Measurements from ENCODE around the gene FERMT2. TPM values are rescaled to one million over a fixed set of nuclear protein-coding genes. Genes with fewer than 3 reads are reported as not detected.

The FERMT2 gene
- total and polyA plus RNA-seq, 2 experiments from 2014 or later: 108 to 148 TPM

DNA sequence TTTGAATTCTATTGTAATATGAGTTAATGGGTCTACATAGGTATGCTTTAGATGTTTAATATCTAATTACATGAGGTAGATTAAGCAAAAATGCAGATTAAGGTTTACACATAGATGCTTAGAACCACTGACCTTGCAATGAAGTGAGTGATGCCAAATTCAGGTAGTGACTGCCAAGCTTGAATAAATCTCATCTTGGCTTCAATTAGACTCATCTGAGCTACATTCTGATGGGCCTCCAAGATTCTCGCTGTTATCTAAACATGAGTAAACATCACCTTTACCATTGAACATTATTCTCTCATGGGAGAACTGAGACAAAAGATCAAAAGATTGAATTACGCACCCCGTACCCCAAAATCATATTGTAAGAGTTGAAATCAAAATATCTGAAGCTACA is 90.6 kb downstream of the FERMT2 start:
- H3K36me3 Mint-ChIP-seq (ENCODE audit: low read depth): peaks cover 65% of the 10 kb centered on the region
- no peaks in the 10 kb centered on the region for H4K20me1 ChIP-seq (replicated peaks; ENCODE audit: insufficient read depth)
- H3K27me3 ChIP-seq (ENCODE audit: insufficient read depth): no peaks in the 10 kb centered on the region
- no peaks in the 10 kb centered on the region for H3K9me3 Mint-ChIP-seq
- H3K36me3 ChIP-seq (ENCODE audit: insufficient read depth): peaks cover 19% of the 10 kb centered on the region; the same call in 1 of the 2 replicates
- no peaks in the 10 kb centered on the region for H3F3A ChIP-seq (replicated peaks; ENCODE audit: low read depth)
- H3K4me2 ChIP-seq: no peak overlapping the region
- no peak overlapping the region for H3K27ac Mint-ChIP-seq
- H3K27ac ChIP-seq (ENCODE audit: low read depth): no peak overlapping the region
- ATAC-seq (no peak), DNase-seq (ENCODE audit: low spot score) (no peak)
- H3K4me3 Mint-ChIP-seq: no peak overlapping the region
- H3K4me1 Mint-ChIP-seq: peaks cover 5% of the 10 kb centered on the region; the same call in 2 of the 3 replicates
- H3K4me1 ChIP-seq (ENCODE audit: insufficient read depth): peaks cover 11% of the 10 kb centered on the region; the same call in 1 of the 2 replicates
- H3K27me3 Mint-ChIP-seq (ENCODE audit: insufficient read depth, low read depth, poor library complexity): no peaks in the 10 kb centered on the region
- no peak overlapping the region for H3K4me3 ChIP-seq
- no peak overlapping the region for H2AFZ ChIP-seq
- H3K9me2 ChIP-seq (ENCODE audit: insufficient read depth): no peaks in the 10 kb centered on the region
- no peak for TF ChIP-seq ZNF331 (CRISPR knock-in tag; IDR thresholded peaks at IDR 0.05; ENCODE audit: low read depth)
- no peak for TF ChIP-seq ZNF114 (CRISPR knock-in tag; IDR thresholded peaks at IDR 0.05)
- TF ChIP-seq NANOG (IDR thresholded peaks at IDR 0.05; ENCODE audit: borderline replicate concordance): no peak
- TF ChIP-seq, protein P1, sequence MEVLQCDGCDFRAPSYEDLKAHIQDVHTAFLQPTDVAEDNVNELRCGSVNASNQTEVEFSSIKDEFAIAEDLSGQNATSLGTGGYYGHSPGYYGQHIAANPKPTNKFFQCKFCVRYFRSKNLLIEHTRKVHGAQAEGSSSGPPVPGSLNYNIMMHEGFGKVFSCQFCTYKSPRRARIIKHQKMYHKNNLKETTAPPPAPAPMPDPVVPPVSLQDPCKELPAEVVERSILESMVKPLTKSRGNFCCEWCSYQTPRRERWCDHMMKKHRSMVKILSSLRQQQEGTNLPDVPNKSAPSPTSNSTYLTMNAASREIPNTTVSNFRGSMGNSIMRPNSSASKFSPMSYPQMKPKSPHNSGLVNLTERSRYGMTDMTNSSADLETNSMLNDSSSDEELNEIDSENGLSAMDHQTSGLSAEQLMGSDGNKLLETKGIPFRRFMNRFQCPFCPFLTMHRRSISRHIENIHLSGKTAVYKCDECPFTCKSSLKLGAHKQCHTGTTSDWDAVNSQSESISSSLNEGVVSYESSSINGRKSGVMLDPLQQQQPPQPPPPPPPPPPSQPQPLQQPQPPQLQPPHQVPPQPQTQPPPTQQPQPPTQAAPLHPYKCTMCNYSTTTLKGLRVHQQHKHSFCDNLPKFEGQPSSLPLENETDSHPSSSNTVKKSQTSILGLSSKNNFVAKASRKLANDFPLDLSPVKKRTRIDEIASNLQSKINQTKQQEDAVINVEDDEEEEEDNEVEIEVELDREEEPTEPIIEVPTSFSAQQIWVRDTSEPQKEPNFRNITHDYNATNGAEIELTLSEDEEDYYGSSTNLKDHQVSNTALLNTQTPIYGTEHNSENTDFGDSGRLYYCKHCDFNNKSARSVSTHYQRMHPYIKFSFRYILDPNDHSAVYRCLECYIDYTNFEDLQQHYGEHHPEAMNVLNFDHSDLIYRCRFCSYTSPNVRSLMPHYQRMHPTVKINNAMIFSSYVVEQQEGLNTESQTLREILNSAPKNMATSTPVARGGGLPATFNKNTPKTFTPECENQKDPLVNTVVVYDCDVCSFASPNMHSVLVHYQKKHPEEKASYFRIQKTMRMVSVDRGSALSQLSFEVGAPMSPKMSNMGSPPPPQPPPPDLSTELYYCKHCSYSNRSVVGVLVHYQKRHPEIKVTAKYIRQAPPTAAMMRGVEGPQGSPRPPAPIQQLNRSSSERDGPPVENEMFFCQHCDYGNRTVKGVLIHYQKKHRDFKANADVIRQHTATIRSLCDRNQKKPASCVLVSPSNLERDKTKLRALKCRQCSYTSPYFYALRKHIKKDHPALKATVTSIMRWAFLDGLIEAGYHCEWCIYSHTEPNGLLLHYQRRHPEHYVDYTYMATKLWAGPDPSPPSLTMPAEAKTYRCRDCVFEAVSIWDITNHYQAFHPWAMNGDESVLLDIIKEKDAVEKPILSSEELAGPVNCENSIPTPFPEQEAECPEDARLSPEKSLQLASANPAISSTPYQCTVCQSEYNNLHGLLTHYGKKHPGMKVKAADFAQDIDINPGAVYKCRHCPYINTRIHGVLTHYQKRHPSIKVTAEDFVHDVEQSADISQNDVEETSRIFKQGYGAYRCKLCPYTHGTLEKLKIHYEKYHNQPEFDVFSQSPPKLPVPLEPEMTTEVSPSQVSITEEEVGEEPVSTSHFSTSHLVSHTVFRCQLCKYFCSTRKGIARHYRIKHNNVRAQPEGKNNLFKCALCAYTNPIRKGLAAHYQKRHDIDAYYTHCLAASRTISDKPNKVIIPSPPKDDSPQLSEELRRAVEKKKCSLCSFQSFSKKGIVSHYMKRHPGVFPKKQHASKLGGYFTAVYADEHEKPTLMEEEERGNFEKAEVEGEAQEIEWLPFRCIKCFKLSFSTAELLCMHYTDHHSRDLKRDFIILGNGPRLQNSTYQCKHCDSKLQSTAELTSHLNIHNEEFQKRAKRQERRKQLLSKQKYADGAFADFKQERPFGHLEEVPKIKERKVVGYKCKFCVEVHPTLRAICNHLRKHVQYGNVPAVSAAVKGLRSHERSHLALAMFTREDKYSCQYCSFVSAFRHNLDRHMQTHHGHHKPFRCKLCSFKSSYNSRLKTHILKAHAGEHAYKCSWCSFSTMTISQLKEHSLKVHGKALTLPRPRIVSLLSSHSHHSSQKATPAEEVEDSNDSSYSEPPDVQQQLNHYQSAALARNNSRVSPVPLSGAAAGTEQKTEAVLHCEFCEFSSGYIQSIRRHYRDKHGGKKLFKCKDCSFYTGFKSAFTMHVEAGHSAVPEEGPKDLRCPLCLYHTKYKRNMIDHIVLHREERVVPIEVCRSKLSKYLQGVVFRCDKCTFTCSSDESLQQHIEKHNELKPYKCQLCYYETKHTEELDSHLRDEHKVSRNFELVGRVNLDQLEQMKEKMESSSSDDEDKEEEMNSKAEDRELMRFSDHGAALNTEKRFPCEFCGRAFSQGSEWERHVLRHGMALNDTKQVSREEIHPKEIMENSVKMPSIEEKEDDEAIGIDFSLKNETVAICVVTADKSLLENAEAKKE (CRISPR knock-in tag; IDR thresholded peaks at IDR 0.05): no peak
- no peak for TF ChIP-seq CREB1 (CRISPR knock-in tag; IDR thresholded peaks at IDR 0.05; ENCODE audit: low read depth)
- no peak for TF ChIP-seq POLR2AphosphoS5 (IDR thresholded peaks at IDR 0.05; ENCODE audit: low read depth)
- TF ChIP-seq STAT1 (IDR thresholded peaks at IDR 0.05; ENCODE audit: unreplicated experiment): no peak
- TF ChIP-seq, protein P2, sequence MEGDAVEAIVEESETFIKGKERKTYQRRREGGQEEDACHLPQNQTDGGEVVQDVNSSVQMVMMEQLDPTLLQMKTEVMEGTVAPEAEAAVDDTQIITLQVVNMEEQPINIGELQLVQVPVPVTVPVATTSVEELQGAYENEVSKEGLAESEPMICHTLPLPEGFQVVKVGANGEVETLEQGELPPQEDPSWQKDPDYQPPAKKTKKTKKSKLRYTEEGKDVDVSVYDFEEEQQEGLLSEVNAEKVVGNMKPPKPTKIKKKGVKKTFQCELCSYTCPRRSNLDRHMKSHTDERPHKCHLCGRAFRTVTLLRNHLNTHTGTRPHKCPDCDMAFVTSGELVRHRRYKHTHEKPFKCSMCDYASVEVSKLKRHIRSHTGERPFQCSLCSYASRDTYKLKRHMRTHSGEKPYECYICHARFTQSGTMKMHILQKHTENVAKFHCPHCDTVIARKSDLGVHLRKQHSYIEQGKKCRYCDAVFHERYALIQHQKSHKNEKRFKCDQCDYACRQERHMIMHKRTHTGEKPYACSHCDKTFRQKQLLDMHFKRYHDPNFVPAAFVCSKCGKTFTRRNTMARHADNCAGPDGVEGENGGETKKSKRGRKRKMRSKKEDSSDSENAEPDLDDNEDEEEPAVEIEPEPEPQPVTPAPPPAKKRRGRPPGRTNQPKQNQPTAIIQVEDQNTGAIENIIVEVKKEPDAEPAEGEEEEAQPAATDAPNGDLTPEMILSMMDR (conservative IDR thresholded peaks at IDR 0.05; ENCODE audit: low read depth in 2 of 2): no peak
- no peak for TF ChIP-seq EZH2phosphoT487 (IDR thresholded peaks at IDR 0.05; ENCODE audit: unreplicated experiment)
- H3K79me2 ChIP-seq (replicated peaks; ENCODE audit: insufficient read depth): no peaks in the 10 kb centered on the region

Data from GM23338 (cell line).